Measurements from ENCODE around the gene DCXR.
"Not testable (repeated sequence)": the region's sequence is repeated elsewhere in the genome, so short reads cannot be mapped to it uniquely, and the experiment has no call there.

DCXR gene

GRCh38 chr17:82039695-82040299 lies 2.3 kb upstream of the DCXR start:
- DNase-seq (ENCODE audit: low spot score) = no peak

- not testable (repeated sequence) for DNase-seq (ENCODE audit: low spot score)
Measured at GRCh38 chr17:82038796-82039409, 1.4 kb upstream of the DCXR start.

- DNase-seq (ENCODE audit: low spot score) = no peak
Measured at GRCh38 chr17:82037889-82038195, 345 bp upstream of the DCXR start.

- no peak for DNase-seq (ENCODE audit: low spot score)
Measured at GRCh38 chr17:82036634-82037091, 834 bp downstream of the DCXR start.

- no peak for DNase-seq (ENCODE audit: low spot score)
Measured at GRCh38 chr17:82035956-82036633, 1.4 kb downstream of the DCXR start.

GRCh38 chr17:82035488-82035887 lies 2.0 kb downstream of the DCXR start:
- no peak for DNase-seq (ENCODE audit: low spot score)

GRCh38 chr17:82034371-82035011 lies 3.0 kb downstream of the DCXR start:
- no peak for DNase-seq (ENCODE audit: low spot score)

- no peak for DNase-seq (ENCODE audit: low spot score)
Measured at GRCh38 chr17:82033359-82034085, 4.0 kb downstream of the DCXR start.

GRCh38 chr17:82031885-82032627 lies 5.4 kb downstream of the DCXR start:
- DNase-seq (ENCODE audit: low spot score) = peak; percentile 49

- no peak for DNase-seq (ENCODE audit: low spot score)
Measured at GRCh38 chr17:82031303-82031884, 6.1 kb downstream of the DCXR start, which contains the start of gene RAC3. RAC3 (plus strand) TSS chr17:82031678; CDS start chr17:82031762, 84 bp downstream.

- DNase-seq (ENCODE audit: low spot score) = peak; percentile 80
Measured at GRCh38 chr17:82030470-82031302, 6.8 kb downstream of the DCXR start.

GRCh38 chr17:82029990-82030469 lies 7.5 kb downstream of the DCXR start:
- DNase-seq (ENCODE audit: low spot score) = no peak

- DNase-seq (ENCODE audit: low spot score) = no peak
Measured at GRCh38 chr17:82029391-82029790, 8.1 kb downstream of the DCXR start.

GRCh38 chr17:82028966-82029365 lies 8.5 kb downstream of the DCXR start:
- DNase-seq (ENCODE audit: low spot score) = no peak

- no peak for DNase-seq (ENCODE audit: low spot score)
Measured at GRCh38 chr17:82028246-82028645, 9.3 kb downstream of the DCXR start.

- no peak for DNase-seq (ENCODE audit: low spot score)
Measured at GRCh38 chr17:82025401-82026107, 11.9 kb downstream of the DCXR start.

GRCh38 chr17:82024859-82025258 lies 12.6 kb downstream of the DCXR start:
- DNase-seq (ENCODE audit: low spot score) = no peak

- DNase-seq (ENCODE audit: low spot score) = peak; percentile 39
Measured at GRCh38 chr17:82023447-82024241, 13.9 kb downstream of the DCXR start.
